ENCODE data around the gene PPIG. TPM values are rescaled to one million over a fixed set of nuclear protein-coding genes. Genes with fewer than 3 reads are reported as not detected.

The PPIG gene
- total RNA-seq, 4 donors from 2014 or later = 33.3 to 58.8 (median 37.6) TPM

DNA sequence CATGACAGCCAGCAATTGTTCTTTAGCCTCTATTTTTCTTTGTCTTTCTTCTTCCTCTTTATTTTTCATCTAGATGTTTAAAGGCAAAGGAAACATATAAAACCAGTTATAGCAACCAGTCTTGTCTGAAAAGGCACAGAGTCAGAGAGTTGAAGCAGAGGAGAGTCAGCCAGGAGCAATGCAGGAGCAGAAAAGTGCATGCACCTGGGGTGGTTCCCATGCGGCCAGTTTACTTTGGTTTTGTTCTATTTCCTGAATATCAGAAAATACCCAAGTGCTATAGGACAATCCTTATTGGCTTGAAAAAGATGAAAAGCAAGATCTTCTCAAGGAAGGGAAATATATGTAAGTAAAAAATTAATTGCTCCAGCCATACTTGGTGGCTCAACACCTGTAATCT is 65.1 kb downstream of the PPIG start:
- 70 to 71% methylated on average over 1 of the region's 1 CpG for WGBS, 2 donors (ENCODE audit: low coverage in 1 of 2)

DNA sequence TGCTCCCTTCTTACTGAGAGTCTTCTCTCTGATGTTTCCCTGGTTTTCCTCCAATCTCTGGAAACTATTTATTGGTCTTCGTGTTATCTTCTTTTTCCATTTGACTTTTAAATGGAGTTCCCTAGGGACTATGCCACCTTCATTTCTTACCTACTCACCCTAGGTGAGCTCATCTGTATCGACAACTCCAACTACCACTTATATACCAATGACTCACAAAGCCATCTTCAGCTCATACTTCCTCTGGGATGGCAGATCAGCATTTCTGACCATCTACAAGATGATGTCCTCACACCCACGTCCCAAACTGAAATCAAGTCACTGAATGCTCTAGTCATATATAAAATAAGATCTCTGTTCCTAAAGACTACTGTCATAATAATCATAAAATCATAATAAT is 69.5 kb downstream of the PPIG start:
- 70 to 95% methylated on average over 3 of the region's 3 CpGs for WGBS, 2 donors (ENCODE audit: low coverage in 1 of 2)
- TF ChIP-seq POLR2A (IDR thresholded peaks at IDR 0.05) (no peak), POLR2AphosphoS5 (IDR thresholded peaks at IDR 0.05) (no peak), EP300 (IDR thresholded peaks at IDR 0.05) (no peak)
- TF ChIP-seq, protein P1, sequence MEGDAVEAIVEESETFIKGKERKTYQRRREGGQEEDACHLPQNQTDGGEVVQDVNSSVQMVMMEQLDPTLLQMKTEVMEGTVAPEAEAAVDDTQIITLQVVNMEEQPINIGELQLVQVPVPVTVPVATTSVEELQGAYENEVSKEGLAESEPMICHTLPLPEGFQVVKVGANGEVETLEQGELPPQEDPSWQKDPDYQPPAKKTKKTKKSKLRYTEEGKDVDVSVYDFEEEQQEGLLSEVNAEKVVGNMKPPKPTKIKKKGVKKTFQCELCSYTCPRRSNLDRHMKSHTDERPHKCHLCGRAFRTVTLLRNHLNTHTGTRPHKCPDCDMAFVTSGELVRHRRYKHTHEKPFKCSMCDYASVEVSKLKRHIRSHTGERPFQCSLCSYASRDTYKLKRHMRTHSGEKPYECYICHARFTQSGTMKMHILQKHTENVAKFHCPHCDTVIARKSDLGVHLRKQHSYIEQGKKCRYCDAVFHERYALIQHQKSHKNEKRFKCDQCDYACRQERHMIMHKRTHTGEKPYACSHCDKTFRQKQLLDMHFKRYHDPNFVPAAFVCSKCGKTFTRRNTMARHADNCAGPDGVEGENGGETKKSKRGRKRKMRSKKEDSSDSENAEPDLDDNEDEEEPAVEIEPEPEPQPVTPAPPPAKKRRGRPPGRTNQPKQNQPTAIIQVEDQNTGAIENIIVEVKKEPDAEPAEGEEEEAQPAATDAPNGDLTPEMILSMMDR (IDR thresholded peaks at IDR 0.05) = no peak
- H3K4me3 ChIP-seq = no peak overlapping the region
- no peak overlapping the region for H3K27ac ChIP-seq
- H3K27me3 ChIP-seq = peaks cover 18% of the 10 kb centered on the region
- ATAC-seq = no peak
- H3K9me3 ChIP-seq = no peaks in the 10 kb centered on the region
- H3K36me3 ChIP-seq = no peaks in the 10 kb centered on the region
- H3K4me1 ChIP-seq = no peaks in the 10 kb centered on the region

More for the DNA sequence above, 65.1 kb downstream of the PPIG start:
- TF ChIP-seq EP300 (IDR thresholded peaks at IDR 0.05) (no peak), POLR2AphosphoS5 (IDR thresholded peaks at IDR 0.05) (no peak), POLR2A (IDR thresholded peaks at IDR 0.05) (no peak)
- TF ChIP-seq, protein P1 (IDR thresholded peaks at IDR 0.05) = no peak
- Histone ChIP-seq H3K4me3 (no peak overlapping the region), H3K4me1 (no peaks in the 10 kb centered on the region), H3K27me3 (peaks cover 11% of the 10 kb centered on the region), H3K27ac (no peak overlapping the region), H3K9me3 (no peaks in the 10 kb centered on the region), H3K36me3 (no peaks in the 10 kb centered on the region)
- no peak for ATAC-seq

DNA sequence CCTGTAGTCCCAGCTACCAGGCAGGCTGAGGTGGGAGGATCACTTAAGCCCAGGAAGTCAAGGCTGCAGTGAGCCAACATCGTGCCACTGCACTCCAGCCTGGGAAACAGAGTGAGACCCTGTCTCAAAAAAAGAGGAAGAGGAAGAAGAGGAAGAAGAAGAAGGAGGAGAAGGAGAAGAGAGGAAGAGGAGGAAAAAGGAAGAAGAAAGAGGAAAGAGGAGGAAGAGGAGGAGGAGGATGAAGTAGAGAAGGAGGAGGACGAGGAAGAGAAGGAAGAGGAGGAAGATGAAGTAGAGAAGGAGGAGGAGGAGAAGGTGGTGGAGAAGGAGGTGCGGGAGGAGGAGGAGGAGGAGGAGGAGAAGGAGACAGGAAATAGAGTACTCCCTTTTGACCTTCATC is 72.0 kb downstream of the PPIG start:
- TF ChIP-seq, protein P1 (IDR thresholded peaks at IDR 0.05) = no peak
- TF ChIP-seq POLR2A (IDR thresholded peaks at IDR 0.05) (no peak), EP300 (IDR thresholded peaks at IDR 0.05) (no peak), POLR2AphosphoS5 (IDR thresholded peaks at IDR 0.05) (no peak)
- H3K4me1 ChIP-seq = no peaks in the 10 kb centered on the region
- H3K9me3 ChIP-seq = no peaks in the 10 kb centered on the region
- H3K27me3 ChIP-seq = peaks cover 18% of the 10 kb centered on the region
- no peak for ATAC-seq
- no peaks in the 10 kb centered on the region for H3K36me3 ChIP-seq
- no peak overlapping the region for H3K27ac ChIP-seq
- WGBS, 2 donors (ENCODE audit: low coverage in 1 of 2) = 60 to 68% methylated on average over 3 of the region's 3 CpGs
- no peak overlapping the region for H3K4me3 ChIP-seq

DNA sequence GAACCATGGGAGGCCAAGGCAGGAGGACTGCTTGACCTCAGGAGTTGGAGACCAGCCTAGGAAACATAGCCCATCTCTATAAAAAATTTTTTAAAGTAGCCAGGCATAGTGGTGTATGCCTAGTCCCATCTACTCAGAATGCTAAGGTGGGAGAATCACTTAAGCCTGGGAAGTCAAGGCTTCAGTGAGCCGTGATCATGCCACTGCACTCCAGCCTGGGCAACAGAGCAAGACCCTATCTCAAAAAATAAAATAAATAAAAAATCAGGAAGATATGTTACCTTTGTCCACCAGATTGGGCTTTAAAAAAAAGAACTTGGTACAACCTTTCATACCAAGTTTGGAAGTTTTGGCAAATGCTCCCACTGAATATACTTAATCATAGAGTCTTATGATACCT is 74.7 kb downstream of the PPIG start:
- TF ChIP-seq POLR2AphosphoS5 (IDR thresholded peaks at IDR 0.05) (no peak), EP300 (IDR thresholded peaks at IDR 0.05) (no peak), POLR2A (IDR thresholded peaks at IDR 0.05) (no peak)
- TF ChIP-seq, protein P1 (IDR thresholded peaks at IDR 0.05) = no peak
- H3K9me3 ChIP-seq = no peaks in the 10 kb centered on the region
- WGBS, 2 donors (ENCODE audit: low coverage in 1 of 2) = 90% methylated on average over 1 of the region's 1 CpG; no CpG with 5 or more reads in 1 of the 2 donors
- no peaks in the 10 kb centered on the region for H3K4me1 ChIP-seq
- ATAC-seq = no peak
- no peak overlapping the region for H3K4me3 ChIP-seq
- no peak overlapping the region for H3K27ac ChIP-seq
- peaks cover 7% of the 10 kb centered on the region for H3K27me3 ChIP-seq
- H3K36me3 ChIP-seq = no peaks in the 10 kb centered on the region

DNA sequence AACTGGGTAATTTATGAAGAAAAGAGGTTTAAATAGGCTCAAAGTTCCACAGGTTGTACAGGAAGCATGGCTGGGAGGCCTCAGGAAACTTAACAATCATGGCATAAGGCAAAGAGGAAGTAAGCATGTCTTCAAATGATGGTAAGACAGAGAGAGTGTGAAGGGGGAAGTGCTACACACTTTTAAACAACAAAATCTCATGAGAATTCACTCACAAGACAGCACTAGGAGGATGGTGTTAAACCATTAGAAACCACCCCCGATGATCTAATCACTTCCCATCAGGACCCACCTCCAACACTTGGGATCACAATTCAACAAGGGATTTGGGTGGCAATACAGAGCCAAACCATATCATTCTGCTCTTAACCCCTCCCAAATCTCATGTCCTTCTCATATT is 75.2 kb downstream of the PPIG start:
- H3K36me3 ChIP-seq = no peaks in the 10 kb centered on the region
- H3K4me1 ChIP-seq = no peaks in the 10 kb centered on the region
- no peak for TF ChIP-seq POLR2A (IDR thresholded peaks at IDR 0.05)
- TF ChIP-seq, protein P1 (IDR thresholded peaks at IDR 0.05) = no peak
- no peak for TF ChIP-seq EP300 (IDR thresholded peaks at IDR 0.05)
- no peak for TF ChIP-seq POLR2AphosphoS5 (IDR thresholded peaks at IDR 0.05)
- peaks cover 7% of the 10 kb centered on the region for H3K27me3 ChIP-seq
- H3K9me3 ChIP-seq = no peaks in the 10 kb centered on the region
- 75 to 85% methylated on average over 1 of the region's 1 CpG for WGBS, 2 donors (ENCODE audit: low coverage in 1 of 2)
- H3K4me3 ChIP-seq = no peak overlapping the region
- no peak overlapping the region for H3K27ac ChIP-seq
- no peak for ATAC-seq

All from gastroesophageal sphincter (tissue), 4 donors.